Measurements from ENCODE around the gene PLEKHG5. TPM values are rescaled to one million over a fixed set of nuclear protein-coding genes. Genes with fewer than 3 reads are reported as not detected.

The PLEKHG5 gene
- total RNA-seq, 2 experiments from 2014 or later: 1.7 to 1.8 TPM

DNA sequence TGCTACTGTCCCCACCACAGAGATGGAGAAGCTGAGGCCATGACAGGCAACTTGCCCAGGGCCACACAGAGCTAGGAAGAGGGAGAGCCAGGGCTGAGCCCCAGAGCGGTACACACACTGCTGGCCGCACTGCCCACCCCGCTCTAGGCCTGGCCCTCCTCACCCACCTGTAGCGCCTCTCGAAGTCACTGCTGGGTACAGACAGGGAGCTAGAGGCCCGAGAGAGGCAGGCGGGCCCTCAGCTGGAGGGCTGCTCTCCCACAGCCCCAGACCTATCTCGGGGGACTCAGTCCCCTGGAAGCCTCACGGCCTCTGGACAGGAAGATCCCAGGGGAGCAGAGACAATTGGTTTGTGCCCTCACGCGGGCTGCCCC lies 17.3 kb upstream of the PLEKHG5 start:
- Mint-ChIP-seq H3K4me3 (no peak overlapping the region), H3K27me3 (no peaks in the 10 kb centered on the region), H3K4me1 (ENCODE audit: low read depth) (no peaks in the 10 kb centered on the region), H3K27ac (no peak overlapping the region), H3K9me3 (no peaks in the 10 kb centered on the region), H3K36me3 (ENCODE audit: low read depth) (no peaks in the 10 kb centered on the region)
- intact Hi-C loops (cut with micrococcal nuclease): no loop called here
- DNase-seq (no peak), ATAC-seq (no peak)
- ChIA-PET CTCF (interaction anchor here (1.3 kb wide), 1 partner anchor 46 kb away, joined by 4 read pairs; the partner anchor contains the start of gene NOL9), POLR2A (interaction anchor here (0.7 kb wide), 1 partner anchor 12 kb away, joined by 3 read pairs; no protein-coding TSS in a partner anchor)
- TF ChIP-seq, protein P1, sequence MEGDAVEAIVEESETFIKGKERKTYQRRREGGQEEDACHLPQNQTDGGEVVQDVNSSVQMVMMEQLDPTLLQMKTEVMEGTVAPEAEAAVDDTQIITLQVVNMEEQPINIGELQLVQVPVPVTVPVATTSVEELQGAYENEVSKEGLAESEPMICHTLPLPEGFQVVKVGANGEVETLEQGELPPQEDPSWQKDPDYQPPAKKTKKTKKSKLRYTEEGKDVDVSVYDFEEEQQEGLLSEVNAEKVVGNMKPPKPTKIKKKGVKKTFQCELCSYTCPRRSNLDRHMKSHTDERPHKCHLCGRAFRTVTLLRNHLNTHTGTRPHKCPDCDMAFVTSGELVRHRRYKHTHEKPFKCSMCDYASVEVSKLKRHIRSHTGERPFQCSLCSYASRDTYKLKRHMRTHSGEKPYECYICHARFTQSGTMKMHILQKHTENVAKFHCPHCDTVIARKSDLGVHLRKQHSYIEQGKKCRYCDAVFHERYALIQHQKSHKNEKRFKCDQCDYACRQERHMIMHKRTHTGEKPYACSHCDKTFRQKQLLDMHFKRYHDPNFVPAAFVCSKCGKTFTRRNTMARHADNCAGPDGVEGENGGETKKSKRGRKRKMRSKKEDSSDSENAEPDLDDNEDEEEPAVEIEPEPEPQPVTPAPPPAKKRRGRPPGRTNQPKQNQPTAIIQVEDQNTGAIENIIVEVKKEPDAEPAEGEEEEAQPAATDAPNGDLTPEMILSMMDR (IDR thresholded peaks at IDR 0.05): no peak

GRCh38 chr1:6508154-6508815 lies 16.8 kb upstream of the PLEKHG5 start:
- POLR2A ChIA-PET: interaction anchor here (0.7 to 0.9 kb wide), 2 partner anchors 9 to 13 kb away, joined by 3 read pairs; no protein-coding TSS in a partner anchor
- no peak for ATAC-seq
- CTCF ChIA-PET: interaction anchor here (1.3 kb wide), 1 partner anchor 46 kb away, joined by 4 read pairs; the partner anchor contains the start of gene NOL9
- H3K27me3 Mint-ChIP-seq: no peaks in the 10 kb centered on the region
- no peak for DNase-seq
- intact Hi-C loops (cut with micrococcal nuclease): no loop called here
- no peaks in the 10 kb centered on the region for H3K36me3 Mint-ChIP-seq (ENCODE audit: low read depth)
- TF ChIP-seq, protein P1 (IDR thresholded peaks at IDR 0.05): no peak
- no peak overlapping the region for H3K27ac Mint-ChIP-seq
- H3K4me3 Mint-ChIP-seq: no peak overlapping the region
- H3K9me3 Mint-ChIP-seq: no peaks in the 10 kb centered on the region
- H3K4me1 Mint-ChIP-seq (ENCODE audit: low read depth): no peaks in the 10 kb centered on the region

- Mint-ChIP-seq H3K36me3 (ENCODE audit: low read depth) (no peaks in the 10 kb centered on the region), H3K9me3 (no peaks in the 10 kb centered on the region), H3K4me1 (ENCODE audit: low read depth) (no peaks in the 10 kb centered on the region), H3K27ac (no peak overlapping the region), H3K27me3 (no peaks in the 10 kb centered on the region), H3K4me3 (no peak overlapping the region)
- ATAC-seq (no peak), DNase-seq (no peak)
- intact Hi-C loops (cut with micrococcal nuclease): no loop called here
- POLR2A ChIA-PET: interaction anchor here (0.6 to 0.9 kb wide), 2 partner anchors 10 to 16 kb away, joined by 3 read pairs; partner anchors contain the start of gene PLEKHG5
- TF ChIP-seq, protein P1 (IDR thresholded peaks at IDR 0.05): no peak
- CTCF ChIA-PET: interaction anchor here (0.6 to 1.3 kb wide), 3 partner anchors 16 to 47 kb away, joined by 3 to 5 read pairs (median 4); partner anchors contain the start of genes NOL9 and TAS1R1
These were observed 16.0 kb upstream of the PLEKHG5 start for GRCh38 chr1:6507461-6507911.

DNA sequence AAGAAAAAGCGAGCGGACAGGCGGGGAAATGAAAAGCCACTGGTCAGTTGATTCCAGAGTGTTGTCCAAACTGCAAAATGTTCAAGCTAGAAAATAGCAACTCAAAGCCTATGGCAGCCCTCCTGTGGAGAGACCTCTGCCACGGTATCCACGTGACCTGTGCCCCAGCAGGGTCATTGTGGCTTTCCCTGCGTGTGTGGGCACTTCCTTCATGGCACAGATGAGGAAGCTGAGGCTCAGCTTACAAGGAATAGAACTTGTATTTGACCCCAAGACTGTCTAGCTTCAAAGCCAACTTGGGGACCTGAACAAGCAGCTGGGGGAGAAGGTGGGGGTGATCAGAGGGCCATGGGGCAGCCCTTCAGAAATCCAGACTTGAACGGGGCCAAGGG lies 15.6 kb upstream of the PLEKHG5 start:
- intact Hi-C loops (cut with micrococcal nuclease): no loop called here
- ChIA-PET CTCF (interaction anchor here (0.6 to 1.3 kb wide), 3 partner anchors 17 to 47 kb away, joined by 3 to 5 read pairs (median 4); partner anchors contain the start of genes NOL9 and TAS1R1), POLR2A (interaction anchor here (0.6 kb wide), 1 partner anchor 16 kb away, joined by 3 read pairs; the partner anchor contains the start of gene PLEKHG5)
- Mint-ChIP-seq H3K27ac (no peak overlapping the region), H3K4me3 (no peak overlapping the region), H3K9me3 (no peaks in the 10 kb centered on the region), H3K36me3 (ENCODE audit: low read depth) (no peaks in the 10 kb centered on the region), H3K4me1 (ENCODE audit: low read depth) (no peaks in the 10 kb centered on the region), H3K27me3 (no peaks in the 10 kb centered on the region)
- TF ChIP-seq, protein P1 (IDR thresholded peaks at IDR 0.05): no peak
- ATAC-seq (no peak), DNase-seq (no peak)
